ENCODE results near the gene MAML3.

The MAML3 gene

DNA sequence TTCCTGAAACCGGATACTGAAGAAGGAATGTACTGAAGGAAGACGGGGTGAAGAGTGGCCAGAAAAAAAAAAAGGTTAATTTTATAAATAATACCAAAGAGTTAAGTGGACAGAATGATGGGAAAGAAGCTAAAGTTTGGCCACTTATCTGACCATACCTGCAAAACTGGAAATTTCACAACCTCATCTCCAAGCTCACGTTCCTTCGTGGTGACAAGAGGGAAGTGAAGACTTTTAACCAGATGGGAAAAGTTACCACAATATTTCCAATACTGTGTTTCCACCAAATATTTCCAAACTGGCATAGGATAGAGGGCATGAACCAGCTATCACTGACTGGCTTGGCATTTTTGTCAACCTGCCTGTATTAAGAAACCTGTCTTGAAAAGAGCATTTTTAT, 56.4 kb downstream of the MAML3 start:
- no peak for DNase-seq

- no peak for DNase-seq
Measured at GRCh38 chr4:140096921-140097320, 57.1 kb downstream of the MAML3 start.

- DNase-seq: no peak
Measured at GRCh38 chr4:140096483-140096861, 57.5 kb downstream of the MAML3 start.

GRCh38 chr4:140095694-140096482, 58.1 kb downstream of the MAML3 start:
- DNase-seq: peak; percentile 76 to 94 (median 83)

GRCh38 chr4:140094438-140095420, 59.3 kb downstream of the MAML3 start:
- peak; percentile 94 to 98 (median 95) for DNase-seq

DNA sequence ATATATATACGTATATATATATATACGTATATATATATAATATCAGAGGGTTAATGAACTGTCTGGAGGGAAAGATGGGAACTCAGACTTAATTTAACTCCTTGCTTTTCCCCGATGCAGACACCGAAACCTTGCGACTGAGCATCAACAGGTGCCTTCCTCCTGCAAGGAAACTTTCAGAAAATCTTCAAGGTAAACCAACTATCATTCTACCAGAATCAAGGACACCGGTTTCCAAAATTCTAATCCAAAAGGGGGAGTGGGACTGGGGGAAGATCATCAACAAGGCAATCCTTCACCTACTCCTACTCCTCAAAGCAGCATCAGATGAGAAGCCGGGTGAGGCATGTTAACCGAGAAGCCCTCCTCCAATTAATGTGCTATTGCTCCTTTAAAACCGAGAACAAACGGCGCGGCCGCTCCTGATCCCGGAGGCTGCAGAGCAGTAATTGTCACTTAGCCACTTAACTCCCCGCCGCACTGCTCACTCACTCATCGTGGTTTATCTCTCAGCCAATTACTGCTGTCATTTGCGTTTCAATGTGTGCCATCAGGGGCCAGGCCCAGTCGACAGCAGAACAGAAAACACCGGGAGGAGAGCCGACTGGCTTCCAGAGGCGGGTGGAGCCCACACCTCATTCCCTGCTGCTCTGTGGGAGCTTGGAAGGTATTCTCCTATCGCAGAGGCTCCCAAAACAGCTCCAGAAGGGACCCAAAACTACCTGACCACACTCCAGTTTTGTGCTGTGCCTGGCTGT, 61.7 kb downstream of the MAML3 start:
- peak in 1 of 4 experiments; percentile 37 for DNase-seq

DNA sequence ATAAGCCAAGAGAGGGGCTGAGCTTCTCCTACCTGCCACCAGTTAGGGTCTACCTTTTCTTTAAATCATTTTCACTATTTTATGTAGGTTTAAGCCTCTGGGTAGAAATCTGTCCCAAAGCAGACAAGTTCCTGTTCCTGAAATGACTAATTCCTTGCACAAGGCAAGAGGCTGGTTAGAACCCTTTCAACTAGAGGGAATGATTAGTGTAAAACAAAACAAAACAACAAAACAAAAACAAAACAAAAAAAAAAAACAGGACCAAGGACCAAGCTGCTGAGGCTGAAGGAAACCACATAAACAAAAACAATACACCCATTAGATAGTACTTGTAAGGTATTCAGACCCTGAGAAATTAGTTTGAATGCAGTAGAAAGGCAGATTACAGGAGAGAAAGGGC, 62.7 kb downstream of the MAML3 start:
- DNase-seq: peak in 3 of 4 experiments; percentile 54 to 84 (median 81)

GRCh38 chr4:140090215-140090731, 63.7 kb downstream of the MAML3 start:
- DNase-seq: no peak

GRCh38 chr4:140089216-140089615, 64.8 kb downstream of the MAML3 start:
- no peak for DNase-seq

- DNase-seq: peak; percentile 35 to 67 (median 53)
Measured at GRCh38 chr4:140088323-140088967, 65.5 kb downstream of the MAML3 start.

DNA sequence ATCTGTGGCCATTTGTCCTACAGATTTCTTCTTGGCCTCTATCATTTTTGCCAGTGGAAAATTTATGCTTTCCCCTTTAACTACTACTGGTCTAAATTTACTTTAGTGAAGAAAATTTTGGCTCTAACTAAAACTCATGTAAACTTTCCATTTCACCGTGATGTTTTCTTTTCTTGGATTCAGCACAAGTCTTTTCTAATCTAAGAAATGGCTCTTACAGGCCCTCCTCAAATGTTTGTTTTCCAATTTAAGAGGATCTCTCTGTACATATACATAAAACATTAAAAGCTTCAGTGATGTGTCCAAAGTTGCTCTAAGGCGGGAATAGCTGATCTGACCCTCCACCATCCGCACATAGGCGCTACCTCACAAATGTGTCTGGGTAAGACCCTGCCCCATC, 68.1 kb downstream of the MAML3 start:
- no peak for DNase-seq

DNA sequence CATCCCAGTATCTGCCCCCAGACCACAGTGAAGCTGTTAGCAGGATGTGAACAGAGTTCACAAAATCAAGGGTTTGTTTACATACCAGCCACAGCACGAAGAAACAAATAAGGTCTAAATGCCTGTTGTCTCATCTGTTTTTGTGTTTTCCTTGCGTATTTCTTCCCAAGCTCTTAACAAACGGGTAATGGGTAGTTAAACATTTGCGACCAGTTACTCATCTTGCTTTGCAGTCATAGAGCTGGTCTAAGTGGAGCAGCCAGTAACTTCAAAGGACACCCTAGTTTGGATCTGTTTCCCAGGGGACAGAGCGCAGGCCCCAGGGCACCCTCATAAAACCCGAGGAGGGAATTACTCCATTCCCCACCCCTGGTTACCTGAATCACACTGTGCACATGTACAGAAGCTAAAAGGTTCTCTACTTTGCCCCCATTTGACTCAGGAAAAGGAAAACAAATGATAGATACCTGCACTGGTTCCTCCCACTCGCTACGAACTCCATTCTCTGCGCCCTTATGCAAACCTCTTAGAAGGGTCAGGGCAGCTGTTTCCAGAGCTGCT, 68.8 kb downstream of the MAML3 start:
- DNase-seq: no peak

- DNase-seq: no peak
Measured at GRCh38 chr4:140084385-140084784, 69.6 kb downstream of the MAML3 start.

DNA sequence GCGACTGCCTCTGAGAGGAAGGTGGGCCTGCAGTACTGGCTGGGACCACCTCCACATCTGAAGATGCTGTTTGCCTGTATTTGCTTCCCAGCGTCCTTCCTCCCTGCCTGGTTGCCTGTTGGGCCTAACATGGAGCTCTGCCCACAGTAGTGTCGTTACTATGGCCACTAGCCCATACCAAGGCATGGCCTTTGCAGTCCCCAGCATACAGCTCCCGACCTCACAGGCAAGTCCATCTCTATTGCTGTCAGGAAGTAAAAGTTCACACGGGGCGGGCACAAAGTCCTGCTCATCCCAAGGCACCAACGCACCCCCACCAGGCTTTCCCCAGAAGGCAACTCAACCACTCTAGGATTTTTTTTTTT, 71.6 kb downstream of the MAML3 start:
- DNase-seq: no peak

GRCh38 chr4:140081641-140082390, 72.2 kb downstream of the MAML3 start:
- no peak for DNase-seq

GRCh38 chr4:140080883-140081282, 73.1 kb downstream of the MAML3 start:
- no peak for DNase-seq

GRCh38 chr4:140078366-140078765, 75.6 kb downstream of the MAML3 start:
- DNase-seq: no peak

GRCh38 chr4:140076307-140076706, 77.7 kb downstream of the MAML3 start:
- no peak for DNase-seq

DNA sequence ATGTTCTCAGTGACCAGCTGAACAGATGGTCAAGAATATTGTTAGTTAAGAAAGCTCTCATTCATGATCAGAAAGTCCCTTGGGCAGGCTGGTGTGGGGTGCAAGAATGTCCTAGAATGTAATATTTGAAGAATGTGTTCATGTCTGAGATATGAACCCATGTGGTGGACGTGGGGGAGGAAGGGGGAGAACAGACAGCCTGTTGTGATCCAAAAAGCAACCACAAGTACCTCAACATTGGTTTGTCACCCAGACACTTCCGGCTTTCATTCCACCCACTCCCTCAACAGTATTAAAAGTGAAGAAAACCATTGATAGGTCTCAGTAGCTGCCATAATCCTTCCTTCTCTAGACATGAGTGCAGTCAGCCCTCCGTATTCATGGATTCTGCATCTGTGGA, 82.2 kb downstream of the MAML3 start:
- peak; percentile 58 to 81 (median 66) for DNase-seq

- no peak for DNase-seq
Measured at GRCh38 chr4:140070973-140071372, 83.0 kb downstream of the MAML3 start.

- peak in 1 of 4 experiments; percentile 28 for DNase-seq
Measured at GRCh38 chr4:140070366-140070765, 83.6 kb downstream of the MAML3 start.
